ENCODE measurements around the gene SOS2. TPM values are rescaled to one million over a fixed set of nuclear protein-coding genes. Genes with fewer than 3 reads are reported as not detected.
"Not testable (repeated sequence)": the region's sequence is repeated elsewhere in the genome, so short reads cannot be mapped to it uniquely, and the experiment has no call there.

The SOS2 gene
- total RNA-seq, 1 donor = 9.7 TPM

GRCh38 chr14:50087341-50088116 lies 143.8 kb downstream of the SOS2 start:
- peak in 1 of 3 donors; percentile 55 for DNase-seq (ENCODE audit: low read depth in 2 of 3, low spot score in 2 of 3)

DNA sequence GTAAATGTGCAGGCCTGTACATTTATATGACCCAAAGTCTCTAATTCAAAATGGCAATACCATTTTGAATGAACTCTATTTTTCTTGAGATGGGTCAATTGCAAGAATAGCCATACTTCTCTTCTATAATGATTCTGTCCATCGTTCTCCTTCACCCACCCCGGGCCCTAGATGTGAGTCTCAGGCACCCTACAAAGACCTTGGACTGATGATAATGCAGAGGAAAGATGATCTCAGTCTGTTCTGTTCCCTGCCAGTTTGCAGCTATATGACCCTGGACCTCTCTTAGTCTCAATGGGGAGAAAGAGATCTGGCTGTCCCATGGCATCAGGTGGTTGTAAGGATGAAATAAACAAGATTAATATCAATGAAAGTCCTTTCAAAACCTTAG lies 145.1 kb downstream of the SOS2 start:
- no peak for DNase-seq (ENCODE audit: low read depth in 2 of 3, low spot score in 2 of 3)

DNA sequence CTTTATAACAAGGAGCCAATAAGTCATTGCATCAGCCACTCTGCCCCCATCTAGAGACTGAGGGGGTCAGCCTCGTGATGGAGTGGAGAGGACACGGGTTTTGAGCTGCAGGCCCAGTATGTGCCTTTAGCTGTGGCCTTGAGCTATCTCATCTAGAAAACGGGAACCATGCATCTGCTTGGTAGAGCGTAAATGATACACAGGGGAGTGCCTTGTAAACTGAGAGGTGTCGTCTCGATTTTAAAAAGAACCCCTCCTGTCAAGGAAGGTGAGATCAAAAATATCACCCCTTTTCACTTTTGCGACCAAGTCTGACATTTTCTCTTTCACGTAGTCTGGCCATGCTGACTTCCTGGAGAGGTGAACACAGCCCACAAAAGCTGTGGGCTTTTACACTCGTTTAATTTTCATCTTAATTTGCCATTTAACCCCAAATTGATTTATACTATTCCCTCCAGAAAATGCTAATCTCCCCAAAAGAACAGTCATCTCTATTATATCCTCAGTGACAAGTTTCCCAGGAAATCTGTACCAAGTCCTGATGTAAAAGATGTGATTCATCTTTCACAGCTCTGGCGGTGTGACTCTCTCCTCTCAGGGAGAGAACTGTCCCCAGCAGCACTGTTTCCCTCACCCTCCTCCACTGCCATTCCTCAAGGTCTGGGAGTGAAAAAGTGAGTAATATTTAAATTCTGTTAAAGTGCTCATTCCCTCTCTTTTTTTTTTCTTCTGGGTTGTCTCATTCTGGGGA lies 145.6 kb downstream of the SOS2 start:
- no peak for DNase-seq (ENCODE audit: low read depth in 2 of 3, low spot score in 2 of 3)

DNA sequence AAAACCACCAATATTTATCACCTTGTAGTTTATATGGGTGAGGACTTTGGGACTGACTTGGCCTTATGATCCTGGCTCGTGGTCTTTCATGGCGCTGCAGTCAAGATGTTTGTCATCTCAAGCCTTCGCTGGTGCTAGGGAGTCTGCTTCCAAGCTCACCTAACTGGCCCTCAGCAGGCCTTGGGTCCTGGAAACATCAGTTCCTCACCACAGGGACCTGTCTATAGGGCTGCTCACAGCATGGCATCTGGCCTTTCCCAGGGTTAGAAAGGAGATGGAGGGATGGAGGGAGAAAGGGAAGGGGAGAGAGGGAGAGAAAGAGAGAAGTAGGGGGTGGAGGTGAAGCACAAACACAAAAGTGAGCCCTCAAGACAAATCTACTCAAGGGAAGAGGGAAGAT lies 146.7 kb downstream of the SOS2 start:
- no peak for DNase-seq (ENCODE audit: low read depth in 2 of 3, low spot score in 2 of 3)

GRCh38 chr14:50083467-50084337 lies 147.7 kb downstream of the SOS2 start:
- DNase-seq (ENCODE audit: low read depth in 2 of 3, low spot score in 2 of 3) = no peak

DNA sequence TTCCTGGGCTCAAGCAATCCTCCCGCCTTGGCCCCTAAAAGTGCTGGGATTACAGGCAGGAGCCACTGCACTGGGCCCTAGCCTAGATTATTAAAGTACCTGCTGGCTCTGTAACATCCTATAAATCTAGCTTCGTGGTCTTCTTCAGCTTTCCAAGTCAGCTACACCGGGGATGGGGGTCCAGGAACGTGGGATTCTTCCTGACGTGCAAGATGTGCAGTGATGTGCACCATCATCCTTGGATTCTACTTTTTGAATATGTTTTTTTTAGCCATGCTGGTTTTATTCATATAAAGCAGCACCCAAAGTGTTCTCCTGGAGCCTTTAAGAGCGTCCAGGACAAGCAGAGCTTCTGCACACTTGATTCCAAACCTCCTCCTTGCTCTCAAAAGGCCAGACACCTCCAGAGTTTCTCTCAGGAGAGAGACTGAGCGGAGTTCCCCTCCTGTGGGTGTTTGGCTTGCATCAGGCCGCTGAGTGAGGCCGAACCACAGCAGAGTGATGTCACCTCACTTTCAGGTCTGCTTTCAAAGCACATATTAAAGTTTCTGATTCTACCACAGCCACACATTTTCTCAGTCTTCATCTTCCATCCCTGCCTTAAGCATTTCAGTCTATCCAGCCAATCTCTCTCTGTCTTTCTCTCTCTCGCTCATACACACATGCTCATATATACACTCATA lies 148.5 kb downstream of the SOS2 start:
- DNase-seq (ENCODE audit: low read depth in 2 of 3, low spot score in 2 of 3) = peak in 1 of 3 donors; percentile 77

- DNase-seq (ENCODE audit: low read depth in 2 of 3, low spot score in 2 of 3) = peak in 1 of 3 donors; percentile 57
Measured at GRCh38 chr14:50082308-50082742, 149.1 kb downstream of the SOS2 start.

DNA sequence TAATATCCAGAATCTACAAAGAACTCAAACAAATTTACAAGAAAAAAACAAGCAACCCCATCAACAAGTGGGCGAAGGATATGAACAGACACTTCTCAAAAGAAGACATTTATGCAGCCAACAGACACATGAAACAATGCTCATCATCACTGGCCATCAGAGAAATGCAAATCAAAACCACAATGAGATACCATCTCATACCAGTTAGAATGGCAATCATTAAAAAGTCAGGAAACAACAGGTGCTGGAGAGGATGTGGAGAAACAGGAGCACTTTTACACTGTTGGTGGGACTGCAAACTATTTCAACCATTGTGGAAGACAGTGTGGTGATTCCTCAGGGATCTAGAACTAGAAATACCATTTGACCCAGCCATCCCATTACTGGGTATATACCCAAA lies 152.3 kb downstream of the SOS2 start:
- not testable (repeated sequence) for DNase-seq (ENCODE audit: low read depth in 2 of 3, low spot score in 2 of 3)

DNA sequence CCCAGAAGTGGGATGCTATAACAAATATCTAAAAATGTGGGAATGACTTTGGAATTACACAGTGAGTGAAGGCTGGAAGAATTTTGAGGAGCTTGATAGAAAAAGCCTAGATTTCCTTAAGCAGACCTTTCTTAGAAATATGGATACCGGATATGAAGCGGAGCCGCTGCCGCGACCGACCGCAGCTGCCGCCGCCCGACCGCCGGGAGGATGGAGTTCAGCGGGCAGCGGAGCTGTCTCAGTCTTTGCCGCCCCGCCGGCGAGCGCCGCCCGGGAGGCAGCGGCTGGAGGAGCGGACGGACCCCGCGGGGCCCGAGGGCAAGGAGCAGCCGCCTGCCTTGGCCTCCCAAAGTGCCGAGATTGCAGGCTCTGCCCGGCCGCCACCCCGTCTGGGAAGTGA lies 157.7 kb downstream of the SOS2 start:
- not testable (repeated sequence) for DNase-seq (ENCODE audit: low read depth in 2 of 3, low spot score in 2 of 3)

DNA sequence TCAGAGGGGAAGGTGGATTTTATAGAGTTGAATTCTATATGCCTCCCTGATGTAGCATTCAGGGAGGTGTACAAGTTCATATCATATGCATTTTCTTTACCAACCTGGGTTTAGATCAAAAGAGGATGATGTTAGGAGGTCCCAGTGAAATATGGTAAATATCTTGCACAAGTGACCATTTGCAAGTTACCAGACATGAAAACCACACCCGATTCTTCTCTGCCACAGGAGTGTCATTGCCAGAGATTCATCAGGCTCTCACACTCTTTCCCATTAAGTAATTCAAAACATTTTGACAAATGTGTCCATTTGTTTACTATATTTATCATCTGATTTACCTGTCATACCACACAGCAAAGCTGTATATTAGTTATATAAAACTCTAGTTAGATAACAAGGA lies 159.0 kb downstream of the SOS2 start:
- DNase-seq (ENCODE audit: low read depth in 2 of 3, low spot score in 2 of 3) = no peak

GRCh38 chr14:50070840-50071548 lies 160.4 kb downstream of the SOS2 start:
- DNase-seq (ENCODE audit: low read depth in 2 of 3, low spot score in 2 of 3) = no peak

DNA sequence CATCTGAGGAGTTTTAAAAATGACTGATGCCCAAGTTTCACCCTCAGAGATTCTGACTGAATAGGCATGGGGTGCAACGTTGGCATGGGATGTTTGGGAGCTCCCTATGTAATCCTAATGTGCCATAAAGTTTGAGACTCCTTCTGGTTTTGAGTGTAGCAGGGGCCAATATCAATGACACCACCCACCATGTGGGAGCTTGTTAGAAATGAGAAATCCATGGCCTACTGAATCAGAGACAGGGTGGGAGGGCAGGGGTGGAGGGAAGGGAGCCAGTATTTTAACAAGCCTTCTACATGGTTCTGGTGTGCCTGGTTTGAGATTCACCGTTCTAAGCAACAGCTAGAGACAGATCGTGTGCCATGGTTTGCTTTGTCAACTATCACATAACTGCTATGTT lies 161.1 kb downstream of the SOS2 start:
- DNase-seq (ENCODE audit: low read depth in 2 of 3, low spot score in 2 of 3) = no peak

- DNase-seq (ENCODE audit: low read depth in 2 of 3, low spot score in 2 of 3) = no peak
Measured at GRCh38 chr14:50069325-50069724, 162.1 kb downstream of the SOS2 start.

- DNase-seq (ENCODE audit: low read depth in 2 of 3, low spot score in 2 of 3) = no peak
Measured at GRCh38 chr14:50068496-50068895, 162.9 kb downstream of the SOS2 start.

GRCh38 chr14:50067723-50068495 lies 163.5 kb downstream of the SOS2 start:
- no peak for DNase-seq (ENCODE audit: low read depth in 2 of 3, low spot score in 2 of 3)
